ENCODE measurements around the gene TRUB1. TPM values are rescaled to one million over a fixed set of nuclear protein-coding genes. Genes with fewer than 3 reads are reported as not detected.

The TRUB1 gene
- total RNA-seq, 1 experiment from 2014 or later: 30.4 TPM

DNA sequence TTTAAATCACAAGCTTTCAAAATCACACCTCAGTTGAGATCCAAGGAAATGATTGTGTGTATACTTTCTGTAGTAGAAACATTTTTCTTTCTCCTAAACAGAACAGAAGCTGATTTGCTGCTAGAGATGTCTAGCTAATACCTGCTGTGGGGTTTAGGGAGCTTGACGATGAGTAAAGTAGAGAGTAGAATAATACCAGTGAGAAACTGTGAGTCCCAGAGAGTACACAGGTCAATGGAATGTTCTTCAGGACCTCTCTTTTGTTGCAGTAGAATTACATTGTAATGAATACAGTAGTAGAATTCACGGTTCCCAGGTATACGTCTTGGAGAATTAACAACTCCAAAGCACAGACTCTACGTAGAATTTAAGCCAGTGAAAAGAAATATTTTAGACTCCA is 18.0 kb downstream of the TRUB1 start:
- TF ChIP-seq, protein P1, sequence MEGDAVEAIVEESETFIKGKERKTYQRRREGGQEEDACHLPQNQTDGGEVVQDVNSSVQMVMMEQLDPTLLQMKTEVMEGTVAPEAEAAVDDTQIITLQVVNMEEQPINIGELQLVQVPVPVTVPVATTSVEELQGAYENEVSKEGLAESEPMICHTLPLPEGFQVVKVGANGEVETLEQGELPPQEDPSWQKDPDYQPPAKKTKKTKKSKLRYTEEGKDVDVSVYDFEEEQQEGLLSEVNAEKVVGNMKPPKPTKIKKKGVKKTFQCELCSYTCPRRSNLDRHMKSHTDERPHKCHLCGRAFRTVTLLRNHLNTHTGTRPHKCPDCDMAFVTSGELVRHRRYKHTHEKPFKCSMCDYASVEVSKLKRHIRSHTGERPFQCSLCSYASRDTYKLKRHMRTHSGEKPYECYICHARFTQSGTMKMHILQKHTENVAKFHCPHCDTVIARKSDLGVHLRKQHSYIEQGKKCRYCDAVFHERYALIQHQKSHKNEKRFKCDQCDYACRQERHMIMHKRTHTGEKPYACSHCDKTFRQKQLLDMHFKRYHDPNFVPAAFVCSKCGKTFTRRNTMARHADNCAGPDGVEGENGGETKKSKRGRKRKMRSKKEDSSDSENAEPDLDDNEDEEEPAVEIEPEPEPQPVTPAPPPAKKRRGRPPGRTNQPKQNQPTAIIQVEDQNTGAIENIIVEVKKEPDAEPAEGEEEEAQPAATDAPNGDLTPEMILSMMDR (IDR thresholded peaks at IDR 0.05): no peak
- TF ChIP-seq POLR2AphosphoS5 (IDR thresholded peaks at IDR 0.05; ENCODE audit: low read depth, low read length): no peak
- TF ChIP-seq SIN3A (IDR thresholded peaks at IDR 0.05; ENCODE audit: borderline replicate concordance, insufficient read depth, low read depth, low read length): no peak
- no peak for TF ChIP-seq TCF7L2 (IDR thresholded peaks at IDR 0.05; ENCODE audit: low read depth, low read length)
- TF ChIP-seq, protein P2, sequence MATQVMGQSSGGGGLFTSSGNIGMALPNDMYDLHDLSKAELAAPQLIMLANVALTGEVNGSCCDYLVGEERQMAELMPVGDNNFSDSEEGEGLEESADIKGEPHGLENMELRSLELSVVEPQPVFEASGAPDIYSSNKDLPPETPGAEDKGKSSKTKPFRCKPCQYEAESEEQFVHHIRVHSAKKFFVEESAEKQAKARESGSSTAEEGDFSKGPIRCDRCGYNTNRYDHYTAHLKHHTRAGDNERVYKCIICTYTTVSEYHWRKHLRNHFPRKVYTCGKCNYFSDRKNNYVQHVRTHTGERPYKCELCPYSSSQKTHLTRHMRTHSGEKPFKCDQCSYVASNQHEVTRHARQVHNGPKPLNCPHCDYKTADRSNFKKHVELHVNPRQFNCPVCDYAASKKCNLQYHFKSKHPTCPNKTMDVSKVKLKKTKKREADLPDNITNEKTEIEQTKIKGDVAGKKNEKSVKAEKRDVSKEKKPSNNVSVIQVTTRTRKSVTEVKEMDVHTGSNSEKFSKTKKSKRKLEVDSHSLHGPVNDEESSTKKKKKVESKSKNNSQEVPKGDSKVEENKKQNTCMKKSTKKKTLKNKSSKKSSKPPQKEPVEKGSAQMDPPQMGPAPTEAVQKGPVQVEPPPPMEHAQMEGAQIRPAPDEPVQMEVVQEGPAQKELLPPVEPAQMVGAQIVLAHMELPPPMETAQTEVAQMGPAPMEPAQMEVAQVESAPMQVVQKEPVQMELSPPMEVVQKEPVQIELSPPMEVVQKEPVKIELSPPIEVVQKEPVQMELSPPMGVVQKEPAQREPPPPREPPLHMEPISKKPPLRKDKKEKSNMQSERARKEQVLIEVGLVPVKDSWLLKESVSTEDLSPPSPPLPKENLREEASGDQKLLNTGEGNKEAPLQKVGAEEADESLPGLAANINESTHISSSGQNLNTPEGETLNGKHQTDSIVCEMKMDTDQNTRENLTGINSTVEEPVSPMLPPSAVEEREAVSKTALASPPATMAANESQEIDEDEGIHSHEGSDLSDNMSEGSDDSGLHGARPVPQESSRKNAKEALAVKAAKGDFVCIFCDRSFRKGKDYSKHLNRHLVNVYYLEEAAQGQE (IDR thresholded peaks at IDR 0.05; ENCODE audit: insufficient read depth in 1 of 2, low read depth in 2 of 2, low read length in 1 of 2): no peak
- H3K27ac ChIP-seq (ENCODE audit: low read length): no peak overlapping the region

DNA sequence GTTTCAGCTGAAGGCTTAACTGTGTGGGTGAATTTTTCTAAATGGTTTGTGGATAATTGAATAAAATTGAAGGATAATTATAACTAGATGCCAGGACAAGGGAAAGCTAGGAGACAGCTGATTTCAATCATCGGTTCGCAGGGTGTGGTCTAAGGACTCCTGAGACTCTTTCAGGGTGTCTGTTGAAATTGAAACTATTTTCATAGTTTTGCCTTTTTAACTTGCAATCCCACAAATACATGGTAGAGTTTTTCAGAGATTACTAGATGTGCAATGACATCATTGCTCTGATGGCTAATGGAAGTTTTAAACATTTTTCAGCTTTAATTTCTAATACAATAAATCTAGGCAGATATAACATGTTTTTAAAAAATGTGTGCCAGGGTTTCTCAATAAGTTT is 18.5 kb downstream of the TRUB1 start:
- H3K4me3 ChIP-seq (ENCODE audit: low read depth in 2 of 2, low read length in 2 of 2): no peak overlapping the region
- H3K27me3 ChIP-seq (ENCODE audit: control insufficient read depth, insufficient read depth, low read length): no peaks in the 10 kb centered on the region
- peaks cover 4% of the 10 kb centered on the region for H3K36me3 ChIP-seq (ENCODE audit: control insufficient read depth, insufficient read depth, low read length)
- TF ChIP-seq SIN3A (IDR thresholded peaks at IDR 0.05; ENCODE audit: borderline replicate concordance, insufficient read depth, low read depth, low read length) (no peak), POLR2AphosphoS5 (IDR thresholded peaks at IDR 0.05; ENCODE audit: low read depth, low read length) (no peak)
- TF ChIP-seq, protein P2 (IDR thresholded peaks at IDR 0.05; ENCODE audit: insufficient read depth in 1 of 2, low read depth in 2 of 2, low read length in 1 of 2): no peak
- intact Hi-C loops (cut with micrococcal nuclease; ENCODE audit: unreplicated experiment): no loop called here
- in situ Hi-C loops (cut with HindIII; ENCODE audit: low pct_unique_long_range_greater_than_20kb, low sequenced_read_pairs): no loop called here
- ATAC-seq (no peak), DNase-seq (ENCODE audit: low read depth, low spot score) (no peak)
- H3K9me3 ChIP-seq (ENCODE audit: control insufficient read depth, insufficient read depth, low read depth, low read length): no peaks in the 10 kb centered on the region
- POLR2A ChIA-PET: no interaction called here
- CTCF ChIA-PET: no interaction called here
- no TSS peak for BruUV-seq (replicated peaks)
- H3K27ac ChIP-seq (ENCODE audit: low read length): no peak overlapping the region
- no peaks in the 10 kb centered on the region for H3K4me1 ChIP-seq (ENCODE audit: control insufficient read depth, insufficient read depth, low read length)

More for the DNA sequence above, 18.0 kb downstream of the TRUB1 start:
- CTCF ChIA-PET: no interaction called here
- Histone ChIP-seq H3K4me1 (ENCODE audit: control insufficient read depth, insufficient read depth, low read length) (no peaks in the 10 kb centered on the region), H3K9me3 (ENCODE audit: control insufficient read depth, insufficient read depth, low read depth, low read length) (no peaks in the 10 kb centered on the region), H3K27me3 (ENCODE audit: control insufficient read depth, insufficient read depth, low read length) (no peaks in the 10 kb centered on the region), H3K4me3 (ENCODE audit: low read depth in 2 of 2, low read length in 2 of 2) (no peak overlapping the region), H3K36me3 (ENCODE audit: control insufficient read depth, insufficient read depth, low read length) (peaks cover 9% of the 10 kb centered on the region)
- no TSS peak for BruUV-seq (replicated peaks)
- ATAC-seq (no peak), DNase-seq (ENCODE audit: low read depth, low spot score) (no peak)
- POLR2A ChIA-PET: no interaction called here
- intact Hi-C loops (cut with micrococcal nuclease; ENCODE audit: unreplicated experiment): no loop called here
- in situ Hi-C loops (cut with HindIII; ENCODE audit: low pct_unique_long_range_greater_than_20kb, low sequenced_read_pairs): no loop called here

Data from Panc1 (cell line).